HepG2 (cell line): Measurements from ENCODE around the gene HOXD8. TPM values are rescaled to one million over a fixed set of nuclear protein-coding genes. Genes with fewer than 3 reads are reported as not detected.
A peak's percentile ranks its signal among the peaks of the same experiment; 100 is the strongest.

Experiments used
- ATAC-seq: fragments of 200-7000 bp; cut with Tn5 transposase; 3 replicates; pipeline ENCODE4 v1.9.1; 2020; ENCODE audit warnings: mild to moderate bottlenecking, moderate library complexity
- BruUV-seq: library from RNA; stranded (reverse); fragments of 400-500 nt; replicated peaks from 2 replicates; lab custom pipeline; 2021; lab: Mats Ljungman, UMichigan
- CTCF ChIA-PET: fragments of 300-600 bp; formaldehyde crosslinking; extraction: SDS; loops from one replicate; lab custom pipeline; 2021; ENCODE audit warnings: low total read pairs, inconsistent platforms, low intra/inter-chr PET ratio; lab: Yijun Ruan, JAX
- POLR2A ChIA-PET: fragments of 350-600 bp; sonication (Branson Sonifier 250); formaldehyde crosslinking; loops from one replicate; lab custom pipeline; 2020; ENCODE audit warnings: antibody characterized with exemption, inconsistent platforms; lab: Yijun Ruan, JAX
- DNase-seq: peaks from one replicate; pipeline ENCODE4 v3.0.0-alpha.2; 2015; ENCODE audit warnings: low spot score
- FAIRE-seq: peaks from 3 replicates; lab custom pipeline; 2011; peaks lifted over from hg19 to GRCh38; lab: Jason Lieb, UNC
- H2AFZ ChIP-seq: one replicate; pipeline ENCODE4 v1.6.1; 2011; ENCODE audit warnings: low read length, inconsistent platforms
- H3K27ac ChIP-seq: fragments of 300-600 bp; 3 replicates; pipeline ENCODE4 v1.8.0; 2011; ENCODE audit warnings: mixed run types, mild to moderate bottlenecking, mixed read lengths, low read length, inconsistent platforms; ENCODE audit not compliant: insufficient read depth; ENCODE audit errors: extremely low read length
- H3K27me3 ChIP-seq, 2 experiments: fragments of 200-600 bp in 1 of 2; 2 replicates in 1 of 2; 3 replicates in 1 of 2; pipeline versions ENCODE4 v1.6.0 to v1.8.0; 2011; ENCODE audit warnings: low read length in 2 of 2, mild to moderate bottlenecking in 2 of 2, moderate library complexity in 2 of 2, inconsistent platforms in 1 of 2; ENCODE audit not compliant: insufficient read depth in 2 of 2, control insufficient read depth in 1 of 2
- H3K36me3 ChIP-seq, 2 experiments: fragments of 200-600 bp in 1 of 2; replicated peaks in 1 of 2; 2 replicates in 1 of 2; 3 replicates in 1 of 2; pipeline versions ENCODE4 v1.5.1 to v1.8.0; 2011; ENCODE audit warnings: low read length in 2 of 2, inconsistent platforms in 1 of 2; ENCODE audit not compliant: insufficient read depth in 2 of 2, control insufficient read depth in 1 of 2
- H3K4me1 ChIP-seq: 2 replicates; pipeline ENCODE4 v1.5.1; 2012; ENCODE audit warnings: low read length, inconsistent platforms; ENCODE audit not compliant: insufficient read depth
- H3K4me2 ChIP-seq: 2 replicates; pipeline ENCODE4 v1.6.0; 2011; ENCODE audit warnings: low read depth, low read length, inconsistent platforms
- H3K4me3 ChIP-seq, 3 experiments: fragments of 200-600 bp in 1 of 3; sonication (generic), shearing (Covaris generic) in 1 of 3; replicated peaks in 1 of 3; 2 replicates each; pipeline ENCODE4 v1.5.1; 2011 to 2016; ENCODE audit warnings: low read length in 3 of 3, inconsistent platforms in 2 of 3, low read depth in 2 of 3, mild to moderate bottlenecking in 2 of 3, control low read depth in 1 of 3, mixed read lengths in 1 of 3; ENCODE audit not compliant: insufficient read depth in 1 of 3
- H3K79me2 ChIP-seq: one replicate; pipeline ENCODE4 v1.6.1; 2011; ENCODE audit warnings: low read length, inconsistent platforms; ENCODE audit not compliant: insufficient read depth
- H3K9ac ChIP-seq: 2 replicates; pipeline ENCODE4 v1.6.0; 2011; ENCODE audit warnings: mild to moderate bottlenecking, low read depth, low read length, inconsistent platforms; ENCODE audit not compliant: insufficient read depth
- H3K9me3 ChIP-seq: 2 replicates; pipeline ENCODE4 v1.5.1; 2012; ENCODE audit warnings: mild to moderate bottlenecking, low read length
- H4K20me1 ChIP-seq: 2 replicates; pipeline ENCODE4 v1.6.0; 2011; ENCODE audit warnings: inconsistent platforms, mild to moderate bottlenecking, low read length, moderate library complexity; ENCODE audit not compliant: insufficient read depth
- BATF2 ChIP-seq: sonication (generic); formaldehyde crosslinking; IDR thresholded peaks from 2 replicates; pipeline ENCODE4 v1.8.0; 2022; ENCODE audit warnings: mild to moderate bottlenecking, missing genetic modification reagents, moderate library complexity
- ERF ChIP-seq: IDR thresholded peaks from 2 replicates; pipeline ENCODE4 v1.6.1; 2018; ENCODE audit warnings: missing biosample characterization, missing genetic modification reagents
- EZH2 ChIP-seq: conservative IDR thresholded peaks from 2 replicates; pipeline ENCODE4 v1.6.1; 2012; ENCODE audit warnings: mild to moderate bottlenecking, low read depth, low read length, moderate library complexity
- GABPB1 ChIP-seq: IDR thresholded peaks from 2 replicates; pipeline ENCODE4 v1.6.1; 2016; ENCODE audit warnings: mild to moderate bottlenecking, missing genetic modification reagents, moderate library complexity, missing compliant biosample characterization
- HOXA9 ChIP-seq: sonication (generic); formaldehyde crosslinking; IDR thresholded peaks from 2 replicates; pipeline ENCODE4 v1.8.1; 2022; ENCODE audit warnings: missing genetic modification reagents, mild to moderate bottlenecking, moderate library complexity, borderline replicate concordance
- NFKB2 ChIP-seq: sonication (generic); formaldehyde crosslinking; IDR thresholded peaks from 2 replicates; pipeline ENCODE4 v1.4.0; 2020; ENCODE audit warnings: missing genetic modification reagents, borderline replicate concordance
- SP1 ChIP-seq, 2 experiments: fragments of 450-650 bp in 1 of 2; sonication (generic) in 1 of 2; formaldehyde crosslinking in 1 of 2; IDR thresholded peaks; 2 replicates each; pipeline versions ENCODE4 v1.4.0 to v1.6.1; 2016 to 2020; ENCODE audit warnings: missing genetic modification reagents in 1 of 2
- ZMAT3 ChIP-seq: sonication (generic); formaldehyde crosslinking; conservative IDR thresholded peaks from 2 replicates; pipeline ENCODE4 v1.7.0; 2021; ENCODE audit warnings: missing genetic modification reagents
- ZNF7 ChIP-seq: IDR thresholded peaks from 2 replicates; pipeline ENCODE4 v1.6.1; 2016; ENCODE audit warnings: missing biosample characterization, missing genetic modification reagents
- WGBS: methylation state at CpG from one replicate; pipeline ENCODE4 v1.1.6; 2017; ENCODE audit warnings: low lambda C conversion rate; 5-methylcytosine and 5-hydroxymethylcytosine counted together
- in situ Hi-C: cut with HindIII; loops from 2 replicates; pipeline ENCODE4 v1.10.0; 2017; ENCODE audit warnings: low pct_unique_long_range_greater_than_20kb; ENCODE audit not compliant: extremely low pct_ligation_motif_present
- intact Hi-C: fragments of 100-400 bp; cut with micrococcal nuclease; formaldehyde crosslinking; loops from one replicate; pipeline ENCODE4 v1.10.0; 2022; ENCODE audit not compliant: unreplicated experiment
- polyA plus RNA-seq, 8 experiments: library from polyadenylated mRNA; depleted of rRNA in 3 of 8; stranded (reverse) in 7 of 8; unstranded in 1 of 8; fragments of >200 nt; fragmentation: Illumina TruSeq in 4 of 8; extraction: Trizol in 4 of 8; gene quantifications; 2 replicates each; pipeline versions ENCODE4 v1.2.1 to v1.2.3, GENCODE V29; 2011 to 2016; ENCODE audit warnings: low read depth in 4 of 8, missing spikeins in 1 of 8, mixed read lengths in 1 of 8; ENCODE audit not compliant: insufficient read depth in 1 of 8
- total RNA-seq, 5 experiments: library from RNA; depleted of rRNA; stranded (reverse); fragments of >200 nt; fragmentation: Illumina TruSeq; extraction: Trizol; gene quantifications; 2 replicates each; pipeline ENCODE4 v1.2.3, GENCODE V29; 2016; ENCODE audit warnings: low read depth in 1 of 5
- TF ChIP-seq, protein P1 (sequence below): sonication (generic); formaldehyde crosslinking; IDR thresholded peaks from 2 replicates; pipeline ENCODE4 v1.4.0; 2020; ENCODE audit warnings: mild to moderate bottlenecking, missing genetic modification reagents
- TF ChIP-seq, protein P2 (sequence below): sonication (generic); formaldehyde crosslinking; IDR thresholded peaks from 2 replicates; pipeline ENCODE4 v1.4.0; 2020; ENCODE audit warnings: missing genetic modification reagents

HOXD8 gene
- total and polyA plus RNA-seq, 2 of the 13 experiments (the other 11 are each of a cell fraction or from before 2014, with no cell fraction given): not detected

DNA sequence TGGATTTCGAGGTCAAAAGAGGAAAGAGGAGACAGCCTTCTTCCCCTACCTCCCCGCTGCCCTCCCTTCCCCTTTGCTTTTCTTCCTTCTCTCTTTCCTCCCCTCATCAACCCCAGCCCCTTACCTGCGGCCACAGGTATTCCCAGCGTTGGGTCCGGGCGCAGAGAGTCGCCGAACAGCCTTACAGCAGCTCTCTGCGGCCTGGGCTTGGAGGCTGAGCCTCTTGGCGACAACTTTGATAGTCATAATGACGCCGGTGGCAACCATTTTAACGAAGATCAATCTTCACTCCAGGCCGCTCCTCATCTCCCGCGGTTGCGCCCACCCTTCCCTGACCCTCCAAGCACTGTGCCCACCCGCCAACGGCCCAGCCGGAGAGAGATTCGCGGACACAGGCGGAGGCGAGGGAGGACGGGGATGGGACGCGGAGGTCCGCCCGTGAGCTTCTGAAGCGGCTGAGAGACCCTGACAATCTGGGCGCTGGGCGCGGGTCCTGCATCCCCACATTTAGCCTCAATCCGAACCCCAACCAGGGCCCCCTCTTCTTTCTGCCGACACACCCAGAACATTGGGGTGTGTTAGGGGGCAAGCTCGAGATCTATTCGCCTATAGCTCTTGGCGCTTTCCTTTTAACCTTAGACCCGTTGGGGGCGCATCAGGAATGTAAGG, 44.3 kb upstream of the HOXD8 start:
- no peaks in the 10 kb centered on the region for H4K20me1 ChIP-seq
- no peak overlapping the region for H3K27ac ChIP-seq
- CTCF ChIA-PET: interaction anchor here (0.8 to 2.1 kb wide), 3 partner anchors 395 to 718 kb away, joined by 3 to 26 read pairs (median 4); no protein-coding TSS in a partner anchor
- H3K36me3 ChIP-seq: no peaks in the 10 kb centered on the region
- H3K4me3 ChIP-seq: no peak overlapping the region
- H3K4me2 ChIP-seq: no peak overlapping the region
- ATAC-seq (no peak), DNase-seq (no peak), FAIRE-seq (no peak)
- TF ChIP-seq SP1 (IDR thresholded peaks at IDR 0.05) (no peak), SP1 (CRISPR knock-in tag; IDR thresholded peaks at IDR 0.05) (no peak), EZH2 (peak; percentile 30; the same call in 1 of the 2 replicates)
- H3K9ac ChIP-seq: no peak overlapping the region
- in situ Hi-C loops (no loop called here), intact Hi-C loops (no loop called here)
- POLR2A ChIA-PET: no interaction called here
- H3K4me1 ChIP-seq: peaks cover 25% of the 10 kb centered on the region
- no peaks in the 10 kb centered on the region for H3K79me2 ChIP-seq
- peaks cover 13 to 87% of the 10 kb centered on the region in 2 experiments; a peak in 4 of 5 replicates for H3K27me3 ChIP-seq
- H2AFZ ChIP-seq: no peak overlapping the region
- WGBS: 43% methylated on average over 40 of the region's 40 CpGs
- no TSS peak for BruUV-seq
- H3K9me3 ChIP-seq: no peaks in the 10 kb centered on the region

DNA sequence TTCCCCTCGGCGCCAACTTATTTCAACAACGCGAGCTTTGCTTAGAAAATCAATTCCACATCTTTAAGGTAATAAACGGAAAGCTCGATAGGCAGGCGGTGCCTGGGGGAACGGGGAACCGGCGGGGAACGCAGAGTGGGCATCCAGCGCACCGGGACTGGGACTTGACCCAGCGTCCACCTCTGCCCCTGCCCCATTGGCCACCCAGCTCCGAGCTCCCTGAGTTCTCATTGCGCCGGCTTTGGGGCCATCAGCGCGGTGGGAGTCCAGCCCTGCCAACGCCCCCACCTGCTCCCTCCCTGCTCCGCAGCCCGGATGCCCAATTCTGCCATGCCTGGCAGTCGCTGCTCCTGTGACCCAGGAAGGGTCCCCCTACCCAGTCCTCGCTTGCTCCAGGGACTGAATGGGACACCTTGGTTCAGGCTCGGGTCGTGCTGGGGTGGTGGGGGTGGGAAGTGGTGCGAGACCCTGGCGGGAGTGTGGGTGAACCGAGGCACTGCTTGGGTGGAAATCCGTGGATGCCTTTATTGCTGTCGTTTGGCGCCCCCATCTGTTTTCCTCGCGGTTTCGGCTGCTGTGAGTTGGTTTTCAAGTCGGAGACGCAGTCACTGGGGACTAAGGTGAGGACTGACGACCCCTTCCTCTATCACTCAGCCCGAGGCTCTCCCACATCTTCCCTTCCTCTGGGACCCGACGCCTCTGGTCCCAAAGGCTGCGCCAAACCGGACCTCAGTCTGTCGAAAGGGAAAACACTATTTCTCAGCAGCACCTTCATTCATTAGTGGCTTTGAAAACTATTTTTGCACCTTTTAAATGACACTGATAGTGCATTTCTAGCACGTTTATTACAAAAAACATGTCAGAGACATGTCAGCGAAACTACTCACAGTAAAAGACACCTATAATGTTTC, 43.4 kb upstream of the HOXD8 start:
- Histone ChIP-seq H3K79me2 (no peaks in the 10 kb centered on the region), H3K4me2 (peak overlapping the region; percentile 56), H4K20me1 (no peaks in the 10 kb centered on the region), H3K27ac (no peak overlapping the region), H3K9me3 (no peaks in the 10 kb centered on the region), H3K4me1 (peaks cover 25% of the 10 kb centered on the region), H2AFZ (no peak overlapping the region), H3K36me3 (no peaks in the 10 kb centered on the region), H3K4me3 (peak overlapping the region in 2 of 3 experiments; percentile 6 to 41; a peak in 1 of 6 replicates), H3K27me3 (peaks cover 14 to 93% of the 10 kb centered on the region in 2 experiments; a peak in 4 of 5 replicates), H3K9ac (no peak overlapping the region)
- intact Hi-C loops: loop anchor here (1.0 kb wide), 1 partner anchor 396 kb away; no protein-coding TSS in a partner anchor
- peak; percentile 31 for DNase-seq
- 16% methylated on average over 32 of the region's 46 CpGs for WGBS
- POLR2A ChIA-PET: no interaction called here
- peak; percentile 48 for ATAC-seq
- in situ Hi-C loops: no loop called here
- peak; percentile 15 for FAIRE-seq
- CTCF ChIA-PET: interaction anchor here (0.7 to 2.1 kb wide), 5 partner anchors 122 to 720 kb away, joined by 3 to 26 read pairs (median 4); no protein-coding TSS in a partner anchor
- BruUV-seq: no TSS peak
- TF ChIP-seq HOXA9 (CRISPR knock-in tag) (0 out of 2 replicates have a peak, but pooled peaks have one; percentile 36), ZNF7 (CRISPR knock-in tag) (no peak), NFKB2 (peak; percentile 52; the same call in 1 of the 2 replicates), BATF2 (CRISPR knock-in tag) (0 out of 2 replicates have a peak, but pooled peaks have one; percentile 47), ZMAT3 (CRISPR knock-in tag) (no peak), GABPB1 (peak; percentile 14; the same call in 1 of the 2 replicates), ERF (CRISPR knock-in tag) (0 out of 2 replicates have a peak, but pooled peaks have one; percentile 42)
- TF ChIP-seq, protein P1, sequence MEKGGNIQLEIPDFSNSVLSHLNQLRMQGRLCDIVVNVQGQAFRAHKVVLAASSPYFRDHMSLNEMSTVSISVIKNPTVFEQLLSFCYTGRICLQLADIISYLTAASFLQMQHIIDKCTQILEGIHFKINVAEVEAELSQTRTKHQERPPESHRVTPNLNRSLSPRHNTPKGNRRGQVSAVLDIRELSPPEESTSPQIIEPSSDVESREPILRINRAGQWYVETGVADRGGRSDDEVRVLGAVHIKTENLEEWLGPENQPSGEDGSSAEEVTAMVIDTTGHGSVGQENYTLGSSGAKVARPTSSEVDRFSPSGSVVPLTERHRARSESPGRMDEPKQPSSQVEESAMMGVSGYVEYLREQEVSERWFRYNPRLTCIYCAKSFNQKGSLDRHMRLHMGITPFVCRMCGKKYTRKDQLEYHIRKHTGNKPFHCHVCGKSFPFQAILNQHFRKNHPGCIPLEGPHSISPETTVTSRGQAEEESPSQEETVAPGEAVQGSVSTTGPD (CRISPR knock-in tag): no peak
- TF ChIP-seq, protein P2, sequence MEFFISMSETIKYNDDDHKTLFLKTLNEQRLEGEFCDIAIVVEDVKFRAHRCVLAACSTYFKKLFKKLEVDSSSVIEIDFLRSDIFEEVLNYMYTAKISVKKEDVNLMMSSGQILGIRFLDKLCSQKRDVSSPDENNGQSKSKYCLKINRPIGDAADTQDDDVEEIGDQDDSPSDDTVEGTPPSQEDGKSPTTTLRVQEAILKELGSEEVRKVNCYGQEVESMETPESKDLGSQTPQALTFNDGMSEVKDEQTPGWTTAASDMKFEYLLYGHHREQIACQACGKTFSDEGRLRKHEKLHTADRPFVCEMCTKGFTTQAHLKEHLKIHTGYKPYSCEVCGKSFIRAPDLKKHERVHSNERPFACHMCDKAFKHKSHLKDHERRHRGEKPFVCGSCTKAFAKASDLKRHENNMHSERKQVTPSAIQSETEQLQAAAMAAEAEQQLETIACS (CRISPR knock-in tag): no peak
